ENCODE measurements around the gene GRM3. TPM values are rescaled to one million over a fixed set of nuclear protein-coding genes. Genes with fewer than 3 reads are reported as not detected.

GRM3 gene
- total and polyA plus RNA-seq, 2 donors (not counting 3 experiments of a cell fraction or from before 2014, with no cell fraction given): not detected

GRCh38 chr7:86733783-86734182 lies 90.1 kb downstream of the GRM3 start:
- BruUV-seq (replicated peaks): no TSS peak
- dilution Hi-C loops (cut with MboI; ENCODE audit: extremely low pct_ligation_motif_present, low sequenced_read_pairs): no loop called here

More at GRCh38 chr7:86733783-86734182, 90.1 kb downstream of the GRM3 start:
- FAIRE-seq: no peak
- TF ChIP-seq CTCF (IDR thresholded peaks at IDR 0.05; ENCODE audit: extremely low read depth in 1 of 2, insufficient read depth in 1 of 2, low read depth in 1 of 2, low read length in 2 of 2) (no peak), POLR2A (IDR thresholded peaks at IDR 0.05; ENCODE audit: low read depth, low read length) (no peak), MYC (IDR thresholded peaks at IDR 0.05; ENCODE audit: low read depth, low read length) (no peak), FOS (IDR thresholded peaks at IDR 0.05; ENCODE audit: borderline replicate concordance, insufficient read depth, low read length) (no peak), MAX (IDR thresholded peaks at IDR 0.05; ENCODE audit: insufficient read depth, insufficient read length) (no peak), EZH2 (IDR thresholded peaks at IDR 0.05; ENCODE audit: borderline replicate concordance, low read depth, low read length, severe bottlenecking) (no peak), GATA2 (IDR thresholded peaks at IDR 0.05; ENCODE audit: insufficient read depth, insufficient read length, low read depth, low read length) (no peak), POLR2AphosphoS5 (IDR thresholded peaks at IDR 0.05; ENCODE audit: insufficient read depth, low read depth, low read length) (no peak), JUN (IDR thresholded peaks at IDR 0.05; ENCODE audit: borderline replicate concordance, insufficient read depth, insufficient read length, low read depth) (no peak)
- Histone ChIP-seq H3K9me3 (replicated peaks; ENCODE audit: control insufficient read depth, insufficient read depth, low read length) (no peaks in the 10 kb centered on the region), H3K4me1 (ENCODE audit: control insufficient read depth, extremely low read depth, insufficient read depth, low read length) (no peaks in the 10 kb centered on the region), H3K27me3 (ENCODE audit: control insufficient read depth in 2 of 2, insufficient read depth in 2 of 2, low read length in 2 of 2) (no peaks in the 10 kb centered on the region), H3K27ac (ENCODE audit: insufficient read depth, low read depth, low read length) (no peak overlapping the region), H3K4me3 (replicated peaks in 1 of 3; ENCODE audit: insufficient read depth in 1 of 3, low read depth in 1 of 3, low read length in 3 of 3) (no peak overlapping the region), H3K79me2 (ENCODE audit: control insufficient read depth, insufficient read depth, low read length) (no peaks in the 10 kb centered on the region), H3K9ac (replicated peaks; ENCODE audit: extremely low read depth, insufficient read depth, low read length) (no peak overlapping the region), H2AFZ (ENCODE audit: low read depth, low read length) (no peak overlapping the region), H3K9me1 (replicated peaks; ENCODE audit: control insufficient read depth, extremely low read depth, insufficient read depth, low read length) (no peaks in the 10 kb centered on the region), H3K4me2 (ENCODE audit: insufficient read depth, low read length) (no peak overlapping the region), H3K36me3 (ENCODE audit: control insufficient read depth in 2 of 2, extremely low read depth in 1 of 2, insufficient read depth in 2 of 2, low read length in 2 of 2) (no peaks in the 10 kb centered on the region), H4K20me1 (replicated peaks; ENCODE audit: control insufficient read depth, extremely low read depth, insufficient read depth, low read length) (no peaks in the 10 kb centered on the region)
- ChIA-PET CTCF (no interaction called here), POLR2A (no interaction called here)
- DNase-seq (ENCODE audit: low read depth, low spot score): no peak
- intact Hi-C loops (cut with micrococcal nuclease): no loop called here
